Thymus (tissue), 11 donors: ENCODE data around the gene PLAGL1. TPM values are rescaled to one million over a fixed set of nuclear protein-coding genes. Genes with fewer than 3 reads are reported as not detected.
"Not testable (repeated sequence)": the region's sequence is repeated elsewhere in the genome, so short reads cannot be mapped to it uniquely, and the experiment has no call there.

Source experiments
- DNase-seq, 9 donors: peaks; one replicate each; pipeline ENCODE4 v3.0.0-alpha.2; 2013; ENCODE audit warnings: low spot score in 9 of 9, low read depth in 6 of 9, missing footprints in 1 of 9
- H3K27ac ChIP-seq, 2 donors: one replicate each; pipeline ENCODE4 v1.5.1; 2013; ENCODE audit warnings: control low read depth in 1 of 2, low read depth in 1 of 2, low read length in 1 of 2, mild to moderate bottlenecking in 1 of 2, moderate library complexity in 1 of 2
- H3K27me3 ChIP-seq, 2 donors: one replicate each; pipeline ENCODE4 v1.5.1; 2013; ENCODE audit warnings: low read length in 1 of 2; ENCODE audit not compliant: control insufficient read depth in 2 of 2, insufficient read depth in 1 of 2
- H3K36me3 ChIP-seq, 2 donors: one replicate each; pipeline ENCODE4 v1.5.1; 2013; ENCODE audit warnings: low read length in 1 of 2, mild to moderate bottlenecking in 1 of 2, moderate library complexity in 1 of 2; ENCODE audit not compliant: control insufficient read depth in 2 of 2, insufficient read depth in 2 of 2
- H3K4me1 ChIP-seq, 2 donors: one replicate each; pipeline ENCODE4 v1.5.1; 2013; ENCODE audit warnings: low read length in 2 of 2; ENCODE audit not compliant: control insufficient read depth in 2 of 2, insufficient read depth in 2 of 2
- H3K4me3 ChIP-seq, 2 donors: one replicate each; pipeline ENCODE4 v1.5.1; 2013; ENCODE audit warnings: low read length in 2 of 2, control low read depth in 1 of 2, mild to moderate bottlenecking in 1 of 2
- H3K9me3 ChIP-seq, 2 donors: one replicate each; pipeline ENCODE4 v1.5.1; 2013; ENCODE audit warnings: low read length in 1 of 2, mild to moderate bottlenecking in 1 of 2; ENCODE audit not compliant: control insufficient read depth in 2 of 2, insufficient read depth in 1 of 2
- WGBS: extraction: QIAGEN DNeasy Blood & Tissue Kit; methylation state at CpG from one replicate; pipeline ENCODE4 v1.1.7; 2013; 5-methylcytosine and 5-hydroxymethylcytosine counted together
- polyA plus RNA-seq: library from polyadenylated mRNA; stranded (reverse); fragments of 200-250 nt; gene quantifications from one replicate; pipeline ENCODE4 v1.2.3, GENCODE V29; 2013
- total RNA-seq: library from RNA; stranded (reverse); fragments of 120-200 nt; gene quantifications from one replicate; pipeline ENCODE4 v1.2.4, GENCODE V29; 2013
- donor health status: healthy.

PLAGL1 gene
- total and polyA plus RNA-seq, 2 donors = 5.4 to 9.8 TPM

- Histone ChIP-seq H3K4me1 (no peaks in the 10 kb centered on the region), H3K27me3 (no peaks in the 10 kb centered on the region)
- WGBS = 36% methylated on average over 4 of the region's 4 CpGs
Measured at GRCh38 chr6:143939364-143939763, 68.7 kb downstream of the PLAGL1 start.

GRCh38 chr6:143937668-143937970, 70.4 kb downstream of the PLAGL1 start:
- no peaks in the 10 kb centered on the region for H3K4me1 ChIP-seq
- H3K27me3 ChIP-seq = no peaks in the 10 kb centered on the region
- H3K27ac ChIP-seq = no peak overlapping the region
- no peak overlapping the region for H3K4me3 ChIP-seq
- no peak for DNase-seq
- H3K9me3 ChIP-seq = no peaks in the 10 kb centered on the region
- 98% methylated on average over 1 of the region's 1 CpG for WGBS
- H3K36me3 ChIP-seq = no peaks in the 10 kb centered on the region

More at GRCh38 chr6:143939364-143939763, 68.7 kb downstream of the PLAGL1 start:
- peak in 1 of 9 donors; percentile 6 for DNase-seq
- H3K36me3 ChIP-seq = no peaks in the 10 kb centered on the region
- no peaks in the 10 kb centered on the region for H3K9me3 ChIP-seq
- H3K4me3 ChIP-seq = no peak overlapping the region
- no peak overlapping the region for H3K27ac ChIP-seq

GRCh38 chr6:143936778-143937667, 71.0 kb downstream of the PLAGL1 start:
- H3K9me3 ChIP-seq = no peaks in the 10 kb centered on the region
- no peaks in the 10 kb centered on the region for H3K27me3 ChIP-seq
- H3K4me1 ChIP-seq = no peaks in the 10 kb centered on the region
- no peak overlapping the region for H3K27ac ChIP-seq
- no peaks in the 10 kb centered on the region for H3K36me3 ChIP-seq
- DNase-seq = no peak
- WGBS = 91% methylated on average over 5 of the region's 5 CpGs
- H3K4me3 ChIP-seq = no peak overlapping the region

- Histone ChIP-seq H3K9me3 (no peaks in the 10 kb centered on the region), H3K27ac (no peak overlapping the region), H3K4me3 (no peak overlapping the region), H3K27me3 (no peaks in the 10 kb centered on the region), H3K36me3 (no peaks in the 10 kb centered on the region), H3K4me1 (no peaks in the 10 kb centered on the region)
- 94% methylated on average over 3 of the region's 3 CpGs for WGBS
- DNase-seq = no peak
Measured at GRCh38 chr6:143936347-143936746, 71.7 kb downstream of the PLAGL1 start.

- WGBS = 99% methylated on average over 4 of the region's 4 CpGs
- Histone ChIP-seq H3K9me3 (no peaks in the 10 kb centered on the region), H3K27ac (no peak overlapping the region), H3K4me1 (no peaks in the 10 kb centered on the region), H3K36me3 (no peaks in the 10 kb centered on the region), H3K4me3 (no peak overlapping the region), H3K27me3 (no peaks in the 10 kb centered on the region)
- no peak for DNase-seq
Measured at GRCh38 chr6:143934867-143935266, 73.2 kb downstream of the PLAGL1 start.

GRCh38 chr6:143934331-143934730, 73.7 kb downstream of the PLAGL1 start:
- no peak for DNase-seq
- H3K36me3 ChIP-seq = no peaks in the 10 kb centered on the region
- no peak overlapping the region for H3K4me3 ChIP-seq
- H3K27me3 ChIP-seq = no peaks in the 10 kb centered on the region
- no peaks in the 10 kb centered on the region for H3K9me3 ChIP-seq
- WGBS = 99% methylated on average over 1 of the region's 1 CpG
- H3K27ac ChIP-seq = no peak overlapping the region
- H3K4me1 ChIP-seq = no peaks in the 10 kb centered on the region

GRCh38 chr6:143929975-143930374, 78.1 kb downstream of the PLAGL1 start:
- no peaks in the 10 kb centered on the region for H3K9me3 ChIP-seq
- H3K36me3 ChIP-seq = no peaks in the 10 kb centered on the region
- H3K4me1 ChIP-seq = no peaks in the 10 kb centered on the region
- H3K27ac ChIP-seq = no peak overlapping the region
- no peak overlapping the region for H3K4me3 ChIP-seq
- DNase-seq = no peak
- H3K27me3 ChIP-seq = no peaks in the 10 kb centered on the region

GRCh38 chr6:143928853-143929252, 79.2 kb downstream of the PLAGL1 start:
- no peaks in the 10 kb centered on the region for H3K9me3 ChIP-seq
- H3K27ac ChIP-seq = no peak overlapping the region
- WGBS = 95% methylated on average over 1 of the region's 1 CpG
- H3K4me3 ChIP-seq = no peak overlapping the region
- H3K4me1 ChIP-seq = no peaks in the 10 kb centered on the region
- DNase-seq = no peak
- no peaks in the 10 kb centered on the region for H3K27me3 ChIP-seq
- no peaks in the 10 kb centered on the region for H3K36me3 ChIP-seq

GRCh38 chr6:143917026-143917425, 91.0 kb downstream of the PLAGL1 start:
- not testable (repeated sequence) for H3K36me3 ChIP-seq, H3K4me3 ChIP-seq, H3K27me3 ChIP-seq, DNase-seq, H3K4me1 ChIP-seq, H3K9me3 ChIP-seq, H3K27ac ChIP-seq
- 93% methylated on average over 4 of the region's 4 CpGs for WGBS
